ENCODE data around the gene REEP1. TPM values are rescaled to one million over a fixed set of nuclear protein-coding genes. Genes with fewer than 3 reads are reported as not detected.

REEP1 gene
- total RNA-seq, 1 experiment from 2014 or later = 5.9 TPM

- ChIA-PET POLR2A (no interaction called here), RAD21 (ENCODE audit: low non-redundant PET in 1 of 2, low total read pairs in 2 of 2, uncharacterized antibody in 2 of 2, unreplicated experiment in 2 of 2) (no interaction called here), CTCF (no interaction called here)
- H3K4me3 ChIP-seq (replicated peaks in 1 of 2; ENCODE audit: low read depth in 1 of 2, low read length in 2 of 2) = no peak overlapping the region
- no peak for ATAC-seq
- H3K27ac ChIP-seq (ENCODE audit: low read depth, low read length) = no peak overlapping the region
- intact Hi-C loops (cut with micrococcal nuclease) = no loop called here
- H4K20me1 ChIP-seq (ENCODE audit: insufficient read depth) = no peaks in the 10 kb centered on the region
- no peaks in the 10 kb centered on the region for H3K9me2 ChIP-seq (ENCODE audit: insufficient read depth)
- H2AFZ ChIP-seq (ENCODE audit: low read depth, low read length, poor library complexity, severe bottlenecking) = no peak overlapping the region
- DNase-seq (ENCODE audit: low read depth, low spot score) = no peak
- H3K4me2 ChIP-seq (ENCODE audit: low read length) = no peak overlapping the region
- no peaks in the 10 kb centered on the region for H3K4me1 ChIP-seq (ENCODE audit: control insufficient read depth in 1 of 2, insufficient read depth in 2 of 2, low read length in 2 of 2)
- TF ChIP-seq ELF1 (IDR thresholded peaks at IDR 0.05; ENCODE audit: borderline replicate concordance, low read depth) = no peak
- no peaks in the 10 kb centered on the region for H3K79me2 ChIP-seq (ENCODE audit: insufficient read depth, low read length)
- H3K27me3 ChIP-seq (ENCODE audit: insufficient read depth, low read length) = no peaks in the 10 kb centered on the region
- H3K9me3 ChIP-seq (ENCODE audit: control insufficient read depth in 1 of 2, insufficient read depth in 1 of 2, low read depth in 1 of 2, low read length in 2 of 2) = no peaks in the 10 kb centered on the region
- no TSS peak for BruUV-seq (replicated peaks)
- H3K9ac ChIP-seq (ENCODE audit: low read length) = no peak overlapping the region
- no peaks in the 10 kb centered on the region for H3K36me3 ChIP-seq (ENCODE audit: control insufficient read depth in 1 of 2, insufficient read depth in 2 of 2, low read length in 2 of 2)
Measured at GRCh38 chr2:86239326-86239725, 98.1 kb downstream of the REEP1 start.

DNA sequence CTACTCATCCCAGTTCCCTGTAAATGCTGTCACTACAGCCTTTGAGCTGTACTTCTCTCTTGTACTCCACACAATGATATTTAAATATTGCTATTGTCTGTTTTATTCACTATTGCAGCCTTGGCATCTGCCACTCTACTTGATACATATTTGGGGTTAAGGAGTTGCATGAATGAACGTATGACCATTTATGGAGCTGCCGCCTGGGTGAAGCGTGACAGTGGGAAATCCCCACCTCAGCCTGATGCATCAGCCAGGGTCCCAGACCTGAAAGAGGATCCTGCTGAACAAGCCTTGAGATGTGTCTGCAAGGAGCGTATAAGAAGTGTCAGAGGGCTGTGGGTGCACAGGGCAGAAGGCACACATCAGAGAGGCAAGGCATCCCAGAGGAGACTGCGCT, 99.1 kb downstream of the REEP1 start:
- no peak overlapping the region for H3K27ac ChIP-seq (ENCODE audit: low read depth, low read length)
- POLR2A ChIA-PET = no interaction called here
- no peaks in the 10 kb centered on the region for H3K36me3 ChIP-seq (ENCODE audit: control insufficient read depth in 1 of 2, insufficient read depth in 2 of 2, low read length in 2 of 2)
- BruUV-seq (replicated peaks) = no TSS peak
- no peak overlapping the region for H2AFZ ChIP-seq (ENCODE audit: low read depth, low read length, poor library complexity, severe bottlenecking)
- CTCF ChIA-PET = no interaction called here
- no peak overlapping the region for H3K9ac ChIP-seq (ENCODE audit: low read length)
- intact Hi-C loops (cut with micrococcal nuclease) = no loop called here
- ATAC-seq = no peak
- no peak overlapping the region for H3K4me3 ChIP-seq (replicated peaks in 1 of 2; ENCODE audit: low read depth in 1 of 2, low read length in 2 of 2)
- no peaks in the 10 kb centered on the region for H3K27me3 ChIP-seq (ENCODE audit: insufficient read depth, low read length)
- DNase-seq (ENCODE audit: low read depth, low spot score) = no peak
- H3K4me1 ChIP-seq (ENCODE audit: control insufficient read depth in 1 of 2, insufficient read depth in 2 of 2, low read length in 2 of 2) = no peaks in the 10 kb centered on the region
- no peak overlapping the region for H3K4me2 ChIP-seq (ENCODE audit: low read length)
- H4K20me1 ChIP-seq (ENCODE audit: insufficient read depth) = no peaks in the 10 kb centered on the region
- RAD21 ChIA-PET (ENCODE audit: low non-redundant PET in 1 of 2, low total read pairs in 2 of 2, uncharacterized antibody in 2 of 2, unreplicated experiment in 2 of 2) = no interaction called here
- TF ChIP-seq SRF (IDR thresholded peaks at IDR 0.05; ENCODE audit: low read depth) (no peak), ELF1 (IDR thresholded peaks at IDR 0.05; ENCODE audit: borderline replicate concordance, low read depth) (no peak), CBX3 (IDR thresholded peaks at IDR 0.05; ENCODE audit: low read depth) (no peak), SP1 (IDR thresholded peaks at IDR 0.05; ENCODE audit: low read depth) (no peak), ZFX (IDR thresholded peaks at IDR 0.05) (no peak), MAX (IDR thresholded peaks at IDR 0.05) (no peak), SIN3A (IDR thresholded peaks at IDR 0.05; ENCODE audit: low read depth) (no peak), ZNF274 (IDR thresholded peaks at IDR 0.05; ENCODE audit: low read depth, low read length) (no peak), RAD21 (IDR thresholded peaks at IDR 0.05; ENCODE audit: low read depth) (no peak), POLR2AphosphoS5 (IDR thresholded peaks at IDR 0.05; ENCODE audit: low read depth, low read length) (no peak), EZH2phosphoT487 (IDR thresholded peaks at IDR 0.05; ENCODE audit: borderline replicate concordance) (no peak), EGR1 (IDR thresholded peaks at IDR 0.05; ENCODE audit: low read depth) (no peak)
- TF ChIP-seq, protein P1, sequence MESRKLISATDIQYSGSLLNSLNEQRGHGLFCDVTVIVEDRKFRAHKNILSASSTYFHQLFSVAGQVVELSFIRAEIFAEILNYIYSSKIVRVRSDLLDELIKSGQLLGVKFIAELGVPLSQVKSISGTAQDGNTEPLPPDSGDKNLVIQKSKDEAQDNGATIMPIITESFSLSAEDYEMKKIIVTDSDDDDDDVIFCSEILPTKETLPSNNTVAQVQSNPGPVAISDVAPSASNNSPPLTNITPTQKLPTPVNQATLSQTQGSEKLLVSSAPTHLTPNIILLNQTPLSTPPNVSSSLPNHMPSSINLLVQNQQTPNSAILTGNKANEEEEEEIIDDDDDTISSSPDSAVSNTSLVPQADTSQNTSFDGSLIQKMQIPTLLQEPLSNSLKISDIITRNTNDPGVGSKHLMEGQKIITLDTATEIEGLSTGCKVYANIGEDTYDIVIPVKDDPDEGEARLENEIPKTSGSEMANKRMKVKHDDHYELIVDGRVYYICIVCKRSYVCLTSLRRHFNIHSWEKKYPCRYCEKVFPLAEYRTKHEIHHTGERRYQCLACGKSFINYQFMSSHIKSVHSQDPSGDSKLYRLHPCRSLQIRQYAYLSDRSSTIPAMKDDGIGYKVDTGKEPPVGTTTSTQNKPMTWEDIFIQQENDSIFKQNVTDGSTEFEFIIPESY (IDR thresholded peaks at IDR 0.05; ENCODE audit: extremely low read depth, insufficient replicate concordance, low read length) = no peak
- TF ChIP-seq, protein P2, sequence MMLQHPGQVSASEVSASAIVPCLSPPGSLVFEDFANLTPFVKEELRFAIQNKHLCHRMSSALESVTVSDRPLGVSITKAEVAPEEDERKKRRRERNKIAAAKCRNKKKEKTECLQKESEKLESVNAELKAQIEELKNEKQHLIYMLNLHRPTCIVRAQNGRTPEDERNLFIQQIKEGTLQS (IDR thresholded peaks at IDR 0.05) = no peak
- no peaks in the 10 kb centered on the region for H3K9me3 ChIP-seq (ENCODE audit: control insufficient read depth in 1 of 2, insufficient read depth in 1 of 2, low read depth in 1 of 2, low read length in 2 of 2)
- no peaks in the 10 kb centered on the region for H3K9me2 ChIP-seq (ENCODE audit: insufficient read depth)
- no peaks in the 10 kb centered on the region for H3K79me2 ChIP-seq (ENCODE audit: insufficient read depth, low read length)

All from HCT116 (cell line).